ENCODE measurements around the gene ATG10.
"Not testable (repeated sequence)": the region's sequence is repeated elsewhere in the genome, so short reads cannot be mapped to it uniquely, and the experiment has no call there.

Gene ATG10

GRCh38 chr5:81936750-81937149 lies 35.1 kb upstream of the ATG10 start:
- H3K9me3 Mint-ChIP-seq = peaks cover 18% of the 10 kb centered on the region

GRCh38 chr5:81942746-81943145 lies 29.1 kb upstream of the ATG10 start:
- H3K27ac Mint-ChIP-seq = no peak overlapping the region
- H3K27me3 Mint-ChIP-seq (ENCODE audit: low read depth) = no peaks in the 10 kb centered on the region
- H3K9me3 Mint-ChIP-seq = peaks cover 32% of the 10 kb centered on the region
- no peaks in the 10 kb centered on the region for H3K4me1 Mint-ChIP-seq
- H3K4me3 Mint-ChIP-seq = no peak overlapping the region
- TF ChIP-seq CTCF (IDR thresholded peaks at IDR 0.05; ENCODE audit: unreplicated experiment in 3 of 3) = no peak
- peaks cover 8% of the 10 kb centered on the region for H3K36me3 Mint-ChIP-seq (ENCODE audit: low read depth)

More at GRCh38 chr5:81936750-81937149, 35.1 kb upstream of the ATG10 start:
- H3K27ac Mint-ChIP-seq = peak overlapping the region in 1 of 3 experiments; percentile 17
- no peak for TF ChIP-seq CTCF (IDR thresholded peaks at IDR 0.05; ENCODE audit: unreplicated experiment in 3 of 3)
- no peaks in the 10 kb centered on the region for H3K27me3 Mint-ChIP-seq (ENCODE audit: low read depth)
- H3K4me1 Mint-ChIP-seq = no peaks in the 10 kb centered on the region
- H3K36me3 Mint-ChIP-seq (ENCODE audit: low read depth) = peaks cover 8% of the 10 kb centered on the region
- H3K4me3 Mint-ChIP-seq = no peak overlapping the region

- Mint-ChIP-seq H3K27ac (no peak overlapping the region), H3K36me3 (ENCODE audit: low read depth) (no peaks in the 10 kb centered on the region), H3K4me3 (no peak overlapping the region), H3K9me3 (peaks cover 3% of the 10 kb centered on the region), H3K4me1 (peaks cover 6% of the 10 kb centered on the region), H3K27me3 (ENCODE audit: low read depth) (no peaks in the 10 kb centered on the region)
- TF ChIP-seq CTCF (IDR thresholded peaks at IDR 0.05; ENCODE audit: unreplicated experiment in 3 of 3) = no peak
These were observed 23.5 kb upstream of the ATG10 start for GRCh38 chr5:81948349-81948748.

- Mint-ChIP-seq H3K4me3 (no peak overlapping the region), H3K9me3 (peaks cover 3% of the 10 kb centered on the region)
These were observed 22.4 kb upstream of the ATG10 start for GRCh38 chr5:81949462-81949861.

GRCh38 chr5:81950996-81951395 lies 20.8 kb upstream of the ATG10 start:
- no peaks in the 10 kb centered on the region for H3K9me3 Mint-ChIP-seq
- H3K27ac Mint-ChIP-seq = peak overlapping the region in 1 of 3 experiments; percentile 46
- no peak overlapping the region for H3K4me3 Mint-ChIP-seq
- no peak for TF ChIP-seq CTCF (IDR thresholded peaks at IDR 0.05; ENCODE audit: unreplicated experiment in 3 of 3)
- H3K4me1 Mint-ChIP-seq = peaks cover 6% of the 10 kb centered on the region
- H3K27me3 Mint-ChIP-seq (ENCODE audit: low read depth) = no peaks in the 10 kb centered on the region
- no peaks in the 10 kb centered on the region for H3K36me3 Mint-ChIP-seq (ENCODE audit: low read depth)

More at GRCh38 chr5:81949462-81949861, 22.4 kb upstream of the ATG10 start:
- Mint-ChIP-seq H3K4me1 (peaks cover 6% of the 10 kb centered on the region), H3K27ac (no peak overlapping the region), H3K27me3 (ENCODE audit: low read depth) (no peaks in the 10 kb centered on the region), H3K36me3 (ENCODE audit: low read depth) (no peaks in the 10 kb centered on the region)
- no peak for TF ChIP-seq CTCF (IDR thresholded peaks at IDR 0.05; ENCODE audit: unreplicated experiment in 3 of 3)

- not testable (repeated sequence) for H3K9me3 Mint-ChIP-seq
These were observed 17.0 kb upstream of the ATG10 start for GRCh38 chr5:81954796-81955195.

GRCh38 chr5:81958129-81958528 lies 13.7 kb upstream of the ATG10 start:
- not testable (repeated sequence) for H3K27ac Mint-ChIP-seq; H3K4me1 Mint-ChIP-seq; H3K36me3 Mint-ChIP-seq (ENCODE audit: low read depth); H3K4me3 Mint-ChIP-seq; H3K27me3 Mint-ChIP-seq (ENCODE audit: low read depth); H3K9me3 Mint-ChIP-seq

More at GRCh38 chr5:81954796-81955195, 17.0 kb upstream of the ATG10 start:
- not testable (repeated sequence) for H3K36me3 Mint-ChIP-seq (ENCODE audit: low read depth); H3K27me3 Mint-ChIP-seq (ENCODE audit: low read depth); H3K4me1 Mint-ChIP-seq; H3K27ac Mint-ChIP-seq; H3K4me3 Mint-ChIP-seq
